IPS-18a (cell line): ENCODE results near the gene SLC22A12.
"Not testable (repeated sequence)": the region's sequence is repeated elsewhere in the genome, so short reads cannot be mapped to it uniquely, and the experiment has no call there.

Experiments
- H3K27ac ChIP-seq: one replicate; pipeline ENCODE4 v1.5.1; 2013; ENCODE audit warnings: low read length
- H3K27me3 ChIP-seq: one replicate; pipeline ENCODE4 v1.6.1; 2013; ENCODE audit warnings: mild to moderate bottlenecking, low read length; ENCODE audit not compliant: control insufficient read depth, insufficient read depth
- H3K36me3 ChIP-seq: one replicate; pipeline ENCODE4 v1.6.1; 2013; ENCODE audit warnings: low read depth, low read length; ENCODE audit not compliant: control insufficient read depth
- H3K4me1 ChIP-seq: one replicate; pipeline ENCODE4 v1.6.1; 2013; ENCODE audit warnings: low read depth, low read length; ENCODE audit not compliant: control insufficient read depth
- H3K4me3 ChIP-seq: one replicate; pipeline ENCODE4 v1.5.1; 2013; ENCODE audit warnings: low read length
- H3K9ac ChIP-seq: one replicate; pipeline ENCODE4 v1.6.1; 2013; ENCODE audit warnings: mild to moderate bottlenecking, low read length, moderate library complexity
- H3K9me3 ChIP-seq: one replicate; pipeline ENCODE4 v1.6.1; 2013; ENCODE audit warnings: low read depth, low read length; ENCODE audit not compliant: control insufficient read depth

Gene SLC22A12

DNA sequence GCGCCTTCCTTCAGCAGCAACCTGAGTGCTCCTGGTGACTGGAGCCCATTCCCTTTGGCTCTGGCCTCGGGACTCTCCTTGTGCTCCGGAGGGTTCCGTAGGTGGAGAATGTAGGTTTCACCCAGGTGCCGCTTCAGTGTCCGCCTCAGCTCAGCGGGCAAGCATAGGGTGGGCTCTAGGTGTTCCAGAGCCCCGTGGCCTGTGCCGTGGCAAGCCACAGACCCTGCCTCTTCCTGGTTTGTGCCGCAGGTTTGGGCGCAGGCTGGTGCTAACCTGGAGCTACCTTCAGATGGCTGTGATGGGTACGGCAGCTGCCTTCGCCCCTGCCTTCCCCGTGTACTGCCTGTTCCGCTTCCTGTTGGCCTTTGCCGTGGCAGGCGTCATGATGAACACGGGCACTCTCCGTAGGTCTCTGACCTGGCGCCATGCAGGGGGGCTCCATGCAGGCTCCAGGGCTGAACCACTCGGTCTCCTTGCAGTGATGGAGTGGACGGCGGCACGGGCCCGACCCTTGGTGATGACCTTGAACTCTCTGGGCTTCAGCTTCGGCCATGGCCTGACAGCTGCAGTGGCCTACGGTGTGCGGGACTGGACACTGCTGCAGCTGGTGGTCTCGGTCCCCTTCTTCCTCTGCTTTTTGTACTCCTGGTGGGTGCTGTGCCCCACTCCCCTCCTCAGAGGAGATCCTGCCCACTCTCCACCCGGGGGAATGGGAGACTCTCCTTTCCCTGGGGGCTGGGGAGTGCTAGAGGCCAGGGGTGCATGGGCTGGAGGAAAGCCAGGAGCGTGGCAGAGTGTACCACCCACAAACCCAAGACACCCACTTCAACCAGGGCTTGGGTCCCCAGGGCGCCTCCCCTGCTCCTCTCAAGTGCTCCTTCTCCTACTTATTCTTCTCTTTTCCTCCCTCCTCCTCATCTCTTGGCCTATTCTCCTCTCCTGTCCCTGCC is 2.4 kb downstream of the SLC22A12 start:
- no peak overlapping the region for H3K4me3 ChIP-seq
- peaks cover 4% of the 10 kb centered on the region for H3K9me3 ChIP-seq
- H3K36me3 ChIP-seq: no peaks in the 10 kb centered on the region
- H3K4me1 ChIP-seq: no peaks in the 10 kb centered on the region
- no peak overlapping the region for H3K27ac ChIP-seq
- no peak overlapping the region for H3K9ac ChIP-seq
- H3K27me3 ChIP-seq: no peaks in the 10 kb centered on the region

- Histone ChIP-seq H3K4me3 (no peak overlapping the region), H3K9ac (no peak overlapping the region), H3K27ac (no peak overlapping the region), H3K27me3 (no peaks in the 10 kb centered on the region), H3K4me1 (no peaks in the 10 kb centered on the region), H3K9me3 (no peaks in the 10 kb centered on the region), H3K36me3 (no peaks in the 10 kb centered on the region)
Measured at GRCh38 chr11:64594159-64594939, 3.3 kb downstream of the SLC22A12 start.

- H3K9me3 ChIP-seq, H3K27me3 ChIP-seq, H3K27ac ChIP-seq, H3K4me3 ChIP-seq, H3K36me3 ChIP-seq, H3K9ac ChIP-seq, H3K4me1 ChIP-seq: not testable (repeated sequence)
Measured at GRCh38 chr11:64595922-64596321, 4.9 kb downstream of the SLC22A12 start.

- Histone ChIP-seq H3K27ac (no peak overlapping the region), H3K9me3 (no peaks in the 10 kb centered on the region), H3K27me3 (no peaks in the 10 kb centered on the region), H3K36me3 (no peaks in the 10 kb centered on the region), H3K4me1 (no peaks in the 10 kb centered on the region), H3K9ac (no peak overlapping the region), H3K4me3 (no peak overlapping the region)
Measured at GRCh38 chr11:64597671-64598101, 6.7 kb downstream of the SLC22A12 start.

GRCh38 chr11:64598106-64598796 is 7.2 kb downstream of the SLC22A12 start:
- Histone ChIP-seq H3K36me3 (no peaks in the 10 kb centered on the region), H3K27me3 (no peaks in the 10 kb centered on the region), H3K4me3 (no peak overlapping the region), H3K27ac (no peak overlapping the region), H3K9ac (no peak overlapping the region), H3K9me3 (no peaks in the 10 kb centered on the region), H3K4me1 (no peaks in the 10 kb centered on the region)

GRCh38 chr11:64598797-64599697 is 8.0 kb downstream of the SLC22A12 start:
- no peaks in the 10 kb centered on the region for H3K9me3 ChIP-seq
- no peaks in the 10 kb centered on the region for H3K27me3 ChIP-seq
- H3K9ac ChIP-seq: no peak overlapping the region
- no peak overlapping the region for H3K27ac ChIP-seq
- H3K36me3 ChIP-seq: no peaks in the 10 kb centered on the region
- no peaks in the 10 kb centered on the region for H3K4me1 ChIP-seq
- no peak overlapping the region for H3K4me3 ChIP-seq

- Histone ChIP-seq H3K4me3 (no peak overlapping the region), H3K4me1 (no peaks in the 10 kb centered on the region), H3K27me3 (no peaks in the 10 kb centered on the region), H3K36me3 (no peaks in the 10 kb centered on the region), H3K27ac (no peak overlapping the region), H3K9me3 (no peaks in the 10 kb centered on the region), H3K9ac (no peak overlapping the region)
Measured at GRCh38 chr11:64599698-64600211, 8.7 kb downstream of the SLC22A12 start.

GRCh38 chr11:64600281-64600992 is 9.4 kb downstream of the SLC22A12 start:
- no peak overlapping the region for H3K27ac ChIP-seq
- H3K4me3 ChIP-seq: no peak overlapping the region
- H3K9me3 ChIP-seq: no peaks in the 10 kb centered on the region
- H3K9ac ChIP-seq: no peak overlapping the region
- no peaks in the 10 kb centered on the region for H3K36me3 ChIP-seq
- H3K27me3 ChIP-seq: no peaks in the 10 kb centered on the region
- H3K4me1 ChIP-seq: no peaks in the 10 kb centered on the region

DNA sequence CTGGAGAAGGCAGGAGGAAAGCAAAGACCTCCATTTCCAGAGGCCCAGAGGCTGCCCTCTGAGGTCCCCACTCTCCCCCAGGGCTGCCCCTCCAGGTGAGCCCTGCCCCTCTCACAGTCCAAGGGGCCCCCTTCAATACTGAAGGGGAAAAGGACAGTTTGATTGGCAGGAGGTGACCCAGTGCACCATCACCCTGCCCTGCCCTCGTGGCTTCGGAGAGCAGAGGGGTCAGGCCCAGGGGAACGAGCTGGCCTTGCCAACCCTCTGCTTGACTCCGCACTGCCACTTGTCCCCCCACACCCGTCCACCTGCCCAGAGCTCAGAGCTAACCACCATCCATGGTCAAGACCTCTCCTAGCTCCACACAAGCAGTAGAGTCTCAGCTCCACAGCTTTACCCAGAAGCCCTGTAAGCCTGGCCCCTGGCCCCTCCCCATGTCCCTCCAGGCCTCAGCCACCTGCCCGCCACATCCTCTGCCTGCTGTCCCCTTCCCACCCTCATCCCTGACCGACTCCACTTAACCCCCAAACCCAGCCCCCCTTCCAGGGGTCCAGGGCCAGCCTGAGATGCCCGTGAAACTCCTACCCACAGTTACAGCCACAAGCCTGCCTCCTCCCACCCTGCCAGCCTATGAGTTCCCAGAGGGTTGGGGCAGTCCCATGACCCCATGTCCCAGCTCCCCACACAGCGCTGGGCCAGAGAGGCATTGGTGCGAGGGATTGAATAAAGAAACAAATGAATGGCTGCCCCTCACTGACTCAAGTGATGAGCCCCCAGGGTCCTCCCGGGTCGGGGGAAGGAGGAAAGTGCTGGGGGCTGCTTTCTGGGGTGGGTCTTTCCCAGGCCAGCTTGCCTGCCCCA is 10.8 kb downstream of the SLC22A12 start:
- no peaks in the 10 kb centered on the region for H3K9me3 ChIP-seq
- no peak overlapping the region for H3K27ac ChIP-seq
- H3K36me3 ChIP-seq: no peaks in the 10 kb centered on the region
- H3K4me1 ChIP-seq: no peaks in the 10 kb centered on the region
- H3K27me3 ChIP-seq: no peaks in the 10 kb centered on the region
- H3K9ac ChIP-seq: no peak overlapping the region
- no peak overlapping the region for H3K4me3 ChIP-seq
